Stimulated activated CD8-positive, alpha-beta memory T cell treated with anti-CD3 and anti-CD28 coated beads, Interleukin-15, amount 100 ng/mL, for 1 hour (primary cell): ENCODE data around the gene DTX3.

Source experiments
- DNase-seq: peaks from one replicate; pipeline ENCODE4 v3.0.0-alpha.2; 2020; ENCODE audit warnings: low read depth

The DTX3 gene

DNA sequence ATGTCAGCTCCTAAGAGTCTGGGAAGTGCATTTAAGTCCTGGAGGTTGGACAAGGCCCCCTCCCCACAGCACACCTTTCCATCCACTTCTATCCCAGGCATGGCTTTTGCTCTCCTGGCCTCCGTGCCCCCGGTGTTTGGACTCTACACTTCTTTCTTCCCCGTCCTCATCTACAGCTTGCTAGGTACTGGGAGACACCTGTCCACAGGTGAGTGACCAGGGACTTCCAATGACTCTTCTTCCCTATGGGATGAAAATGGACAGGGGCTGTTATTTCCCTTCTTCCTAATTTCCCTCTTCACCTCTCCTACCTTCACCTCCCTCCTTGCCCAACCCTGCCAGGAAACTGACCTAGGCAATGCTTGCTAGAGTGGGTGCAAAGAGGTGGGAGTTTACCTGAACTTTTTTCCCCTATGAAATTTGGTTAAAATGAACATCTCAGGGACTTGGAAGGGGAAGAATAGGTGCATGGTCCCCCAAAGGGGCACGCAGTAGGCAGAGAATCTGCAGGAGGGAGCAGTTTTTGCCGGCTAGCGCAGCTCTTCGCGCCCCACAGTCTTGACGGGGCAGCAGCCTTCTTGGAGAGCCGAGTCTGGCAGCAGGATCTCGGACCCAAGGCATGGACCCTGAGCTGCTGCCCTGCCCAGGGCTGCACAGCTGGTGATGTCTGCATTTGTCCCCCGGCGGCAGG, 15.8 kb downstream of the DTX3 start:
- DNase-seq = no peak

DNA sequence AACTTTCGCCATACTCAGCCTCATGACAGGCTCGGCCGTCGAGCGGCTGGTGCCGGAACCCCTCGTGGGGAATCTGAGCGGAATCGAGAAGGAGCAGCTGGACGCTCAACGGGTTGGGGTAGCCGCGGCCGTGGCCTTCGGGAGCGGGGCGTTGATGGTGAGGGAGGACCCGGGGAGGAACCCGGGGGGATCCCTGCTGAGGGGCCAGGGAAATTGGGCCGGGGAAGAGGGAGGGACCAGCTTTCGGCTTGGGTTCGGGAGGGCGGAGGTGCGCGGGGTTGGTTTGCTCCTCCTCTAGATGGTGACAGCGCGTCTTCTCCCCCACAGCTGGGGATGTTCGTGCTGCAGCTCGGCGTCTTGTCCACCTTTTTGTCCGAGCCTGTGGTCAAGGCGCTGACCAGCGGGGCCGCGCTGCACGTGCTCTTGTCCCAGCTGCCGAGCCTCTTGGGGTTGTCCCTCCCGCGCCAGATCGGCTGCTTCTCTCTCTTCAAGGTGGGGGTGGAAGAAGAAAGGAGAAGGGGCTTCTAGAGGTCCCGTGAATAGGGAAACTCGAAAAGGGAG, 16.4 kb downstream of the DTX3 start:
- DNase-seq = no peak

DNA sequence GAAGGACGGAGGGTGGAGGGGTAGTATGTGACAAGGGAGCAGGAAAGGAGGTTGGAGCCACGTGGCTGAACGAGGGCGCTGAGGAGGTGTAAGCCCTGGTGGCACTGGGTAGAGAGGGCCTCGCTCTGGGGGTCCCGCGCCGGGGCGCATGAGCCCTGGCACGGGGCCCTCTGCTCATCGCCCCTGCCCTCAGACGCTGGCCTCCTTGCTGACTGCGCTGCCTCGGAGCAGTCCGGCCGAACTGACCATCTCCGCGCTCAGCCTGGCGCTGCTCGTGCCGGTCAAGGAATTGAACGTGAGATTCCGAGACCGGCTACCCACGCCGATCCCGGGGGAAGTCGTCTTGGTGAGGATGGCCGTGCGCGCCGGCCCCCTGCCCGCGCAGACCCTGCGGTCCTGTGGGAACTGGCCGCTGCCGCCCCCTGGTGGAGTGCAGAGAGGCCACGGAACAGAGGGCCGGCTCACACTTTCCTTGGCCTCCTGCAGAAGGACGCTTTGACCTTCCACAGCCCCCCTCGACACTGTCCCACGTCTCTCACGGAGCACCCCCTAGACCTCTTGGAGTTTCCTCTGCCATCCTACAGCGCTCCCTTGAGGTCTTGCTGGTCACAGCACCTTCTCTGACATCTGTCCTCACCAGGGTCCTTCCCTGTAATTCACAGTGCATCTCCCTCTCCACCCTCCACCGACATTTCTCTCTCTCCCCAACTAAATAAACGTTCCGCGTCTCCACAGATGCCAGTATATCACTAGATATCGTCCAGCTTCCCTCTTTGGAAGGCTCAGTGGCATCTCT, 17.1 kb downstream of the DTX3 start:
- DNase-seq = no peak

DNA sequence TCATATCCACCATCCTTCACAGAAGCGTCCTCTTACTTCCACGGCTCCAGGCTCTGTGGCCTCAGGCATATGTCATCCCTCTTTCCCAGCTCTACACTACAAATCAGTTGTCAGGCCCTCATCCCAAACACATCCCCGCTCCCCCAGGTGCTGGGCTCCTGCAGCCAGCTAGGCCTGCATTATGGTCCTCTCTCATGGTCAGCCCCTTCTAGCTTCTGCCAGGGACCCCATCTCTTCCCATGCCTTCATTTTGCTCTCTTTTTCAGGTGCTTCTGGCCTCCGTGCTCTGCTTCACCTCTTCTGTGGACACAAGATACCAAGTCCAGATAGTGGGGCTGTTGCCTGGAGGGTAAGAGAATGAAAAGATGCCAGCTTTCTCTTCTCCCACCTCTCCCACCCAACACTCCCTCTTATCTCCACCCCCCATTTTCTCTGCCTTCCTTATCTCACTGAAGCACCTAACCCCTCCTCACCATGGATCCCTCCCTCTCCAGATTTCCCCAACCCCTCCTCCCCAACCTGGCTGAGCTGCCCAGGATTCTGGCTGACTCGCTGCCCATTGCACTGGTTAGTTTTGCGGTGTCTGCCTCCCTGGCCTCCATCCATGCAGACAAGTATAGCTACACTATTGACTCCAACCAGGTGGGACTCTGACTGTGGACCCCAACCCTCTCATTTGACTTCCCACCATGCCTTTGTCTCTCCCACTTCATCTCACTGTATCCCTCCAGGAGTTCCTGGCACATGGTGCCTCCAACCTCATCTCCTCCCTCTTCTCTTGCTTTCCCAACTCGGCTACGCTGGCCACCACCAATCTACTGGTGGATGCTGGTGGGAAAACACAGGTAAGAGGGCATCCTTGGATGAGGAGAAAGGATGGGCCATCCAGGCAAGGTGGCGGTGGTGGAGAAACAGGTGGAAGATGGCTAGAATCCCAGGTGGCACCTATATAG, 17.9 kb downstream of the DTX3 start:
- DNase-seq = no peak

DNA sequence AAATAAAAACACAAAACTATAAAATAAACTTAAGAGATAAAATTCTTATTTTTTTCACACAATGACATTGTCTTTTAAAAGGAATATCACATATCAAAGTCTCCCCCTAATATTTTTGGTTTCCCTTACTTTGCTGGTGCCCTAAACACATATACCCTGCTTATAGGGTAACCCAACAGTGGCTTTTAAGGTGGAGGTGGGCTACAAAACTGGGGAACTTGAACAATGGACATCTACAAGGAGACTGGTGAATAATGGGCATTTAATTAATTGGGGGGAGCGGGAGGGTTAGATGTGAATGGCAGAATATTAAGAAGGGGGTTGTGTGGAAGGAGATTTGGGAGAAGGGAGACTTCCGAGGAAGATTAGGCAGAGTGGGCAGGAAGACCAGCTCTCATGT, 18.8 kb downstream of the DTX3 start:
- DNase-seq = no peak

DNA sequence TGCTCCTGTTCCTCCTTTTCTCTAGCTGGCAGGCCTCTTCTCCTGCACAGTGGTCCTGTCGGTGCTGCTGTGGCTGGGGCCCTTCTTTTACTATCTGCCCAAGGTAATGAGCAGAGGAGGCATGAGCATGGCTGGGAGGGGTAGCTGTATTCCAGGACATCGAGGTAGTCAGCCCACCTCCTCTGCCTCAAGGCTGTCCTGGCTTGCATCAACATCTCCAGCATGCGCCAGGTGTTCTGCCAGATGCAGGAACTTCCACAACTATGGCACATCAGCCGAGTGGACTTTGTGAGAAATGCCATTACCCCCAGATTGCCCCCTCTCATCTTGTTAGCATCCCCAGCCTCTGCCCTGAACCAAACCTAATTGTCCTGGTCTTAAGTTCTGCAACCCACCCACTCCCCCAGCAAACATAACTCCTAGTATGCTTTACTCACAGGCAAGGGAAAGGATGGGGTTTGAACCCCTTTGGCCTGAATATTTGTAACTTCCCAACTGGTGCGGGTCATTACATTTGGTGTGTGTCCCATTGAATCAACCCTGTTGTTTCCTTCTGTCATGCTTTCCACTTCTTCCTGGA, 19.3 kb downstream of the DTX3 start:
- DNase-seq = no peak

DNA sequence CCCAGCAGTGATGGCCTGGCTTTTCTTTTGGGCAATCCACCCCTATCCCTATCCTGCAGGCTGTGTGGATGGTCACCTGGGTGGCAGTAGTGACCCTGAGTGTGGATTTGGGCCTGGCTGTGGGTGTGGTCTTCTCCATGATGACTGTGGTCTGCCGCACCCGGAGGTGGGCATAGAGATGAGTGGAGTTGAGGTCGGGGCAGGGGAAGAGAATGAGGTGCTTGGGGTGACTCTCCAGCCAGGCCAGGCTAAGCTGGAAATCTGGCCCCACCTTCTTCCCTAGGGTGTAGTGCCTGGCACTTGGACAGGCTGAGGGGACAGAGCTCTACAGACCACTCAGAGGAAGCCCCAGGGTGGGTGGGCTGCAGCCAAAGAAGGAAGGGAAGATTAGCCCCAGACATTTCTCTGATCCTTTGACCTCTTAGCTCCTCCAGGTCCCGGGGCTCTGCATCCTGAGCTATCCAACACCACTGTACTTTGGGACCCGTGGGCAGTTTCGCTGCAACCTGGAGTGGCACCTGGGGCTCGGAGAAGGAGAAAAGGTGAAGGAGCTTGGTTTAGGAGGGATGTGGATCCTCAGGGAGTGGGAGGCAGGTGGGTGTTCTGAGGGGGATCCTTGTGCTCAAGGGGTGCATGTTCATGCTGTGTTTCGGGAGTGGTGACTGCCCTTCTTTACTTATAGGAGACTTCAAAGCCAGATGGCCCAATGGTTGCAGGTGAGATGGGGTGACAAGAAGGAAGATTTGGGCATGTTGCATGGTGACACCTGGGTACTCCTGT, 20.0 kb downstream of the DTX3 start:
- DNase-seq = no peak

DNA sequence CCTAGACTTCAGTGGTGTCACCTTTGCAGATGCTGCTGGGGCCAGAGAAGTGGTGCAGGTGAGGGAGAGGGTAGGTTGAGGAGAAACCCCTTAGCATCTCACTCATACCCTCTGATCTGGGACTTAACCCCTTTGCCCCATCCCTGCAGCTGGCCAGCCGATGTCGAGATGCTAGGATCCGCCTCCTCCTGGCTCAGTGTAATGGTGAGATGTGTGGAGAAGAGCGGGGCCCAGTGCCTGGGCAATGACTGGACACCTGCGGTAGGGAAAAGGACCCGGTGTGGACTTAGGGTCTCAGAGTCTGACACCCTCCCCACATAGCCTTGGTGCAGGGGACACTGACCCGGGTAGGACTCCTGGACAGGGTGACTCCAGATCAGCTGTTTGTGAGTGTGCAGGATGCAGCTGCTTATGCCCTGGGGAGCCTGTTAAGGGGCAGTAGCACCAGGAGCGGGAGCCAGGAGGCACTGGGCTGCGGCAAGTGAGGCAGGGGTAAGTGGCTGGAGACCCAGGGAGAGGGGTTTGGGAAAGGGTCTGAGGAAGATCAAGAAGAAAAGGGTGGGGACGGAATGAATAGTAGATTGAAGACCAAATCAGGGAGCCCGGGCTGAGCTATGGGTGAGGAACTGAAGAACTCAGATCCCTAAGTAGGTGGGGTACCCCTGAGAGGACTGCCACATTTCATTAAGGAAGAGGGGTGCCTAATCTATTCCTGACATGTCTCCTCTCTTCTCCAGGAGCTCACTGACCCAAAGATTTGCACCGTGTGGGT, 20.8 kb downstream of the DTX3 start:
- no peak for DNase-seq

DNA sequence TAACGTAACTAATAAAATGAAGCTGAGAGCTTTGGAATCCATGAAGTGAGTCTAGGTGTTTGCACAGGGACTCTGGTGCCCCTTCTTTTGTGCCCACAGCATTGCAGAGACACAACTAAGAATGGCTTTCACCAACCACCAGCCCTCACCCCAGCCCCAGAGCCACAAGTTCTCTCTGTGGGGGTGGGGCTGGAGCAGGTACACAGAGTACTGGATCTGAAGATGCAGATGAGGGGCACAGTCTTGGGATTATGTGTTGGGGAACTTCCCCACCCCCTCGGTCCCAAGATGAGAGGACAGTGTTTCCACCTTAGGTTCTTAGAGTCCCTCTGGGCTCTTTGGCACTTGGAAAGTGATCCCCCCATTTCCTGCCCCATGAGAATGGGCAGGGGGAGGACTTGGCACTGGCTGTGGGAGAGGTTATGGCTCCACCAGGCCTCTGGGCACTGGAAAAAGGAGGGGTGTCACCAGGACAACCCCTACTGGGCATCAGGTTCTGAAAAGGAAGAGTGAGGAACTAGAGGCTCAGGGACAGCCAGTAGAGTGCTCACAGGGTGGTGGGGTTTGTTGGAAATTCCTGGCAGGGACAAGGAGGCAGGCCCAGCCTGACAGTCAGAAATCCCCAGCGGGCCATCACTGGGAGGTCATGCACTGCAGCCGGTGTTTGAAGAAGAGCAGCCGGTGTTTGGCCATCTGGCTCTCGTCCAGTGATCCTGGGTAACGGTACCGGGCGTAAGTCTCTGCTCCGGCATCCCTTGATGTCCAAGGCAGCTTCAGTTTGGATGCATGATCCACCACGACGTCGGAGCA, 21.7 kb downstream of the DTX3 start:
- DNase-seq = no peak

DNA sequence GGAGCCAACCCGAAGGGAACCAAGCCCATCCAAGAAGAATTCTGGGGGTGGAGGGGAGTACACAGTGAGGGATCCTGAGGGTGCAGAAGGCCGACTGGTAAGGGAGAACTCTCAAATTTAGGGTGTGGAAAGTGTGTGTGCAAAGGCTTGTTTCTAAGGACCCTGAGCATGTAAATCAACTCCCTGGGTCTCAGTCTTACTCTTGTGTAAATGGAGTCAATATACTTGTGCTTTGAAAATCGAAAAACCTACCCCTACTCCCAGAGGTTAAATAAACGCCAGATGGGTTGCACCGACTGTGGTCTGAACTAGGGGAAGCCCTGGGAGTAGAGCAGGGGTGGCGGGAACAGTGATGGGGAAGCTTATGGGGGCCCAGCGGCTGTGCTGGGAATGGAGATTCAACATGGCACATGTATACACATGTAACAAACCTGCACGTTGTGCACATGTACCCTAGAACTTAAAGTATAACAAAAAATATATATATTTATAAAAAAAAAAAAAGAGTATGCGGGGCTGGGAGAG, 22.4 kb downstream of the DTX3 start:
- DNase-seq = no peak

DNA sequence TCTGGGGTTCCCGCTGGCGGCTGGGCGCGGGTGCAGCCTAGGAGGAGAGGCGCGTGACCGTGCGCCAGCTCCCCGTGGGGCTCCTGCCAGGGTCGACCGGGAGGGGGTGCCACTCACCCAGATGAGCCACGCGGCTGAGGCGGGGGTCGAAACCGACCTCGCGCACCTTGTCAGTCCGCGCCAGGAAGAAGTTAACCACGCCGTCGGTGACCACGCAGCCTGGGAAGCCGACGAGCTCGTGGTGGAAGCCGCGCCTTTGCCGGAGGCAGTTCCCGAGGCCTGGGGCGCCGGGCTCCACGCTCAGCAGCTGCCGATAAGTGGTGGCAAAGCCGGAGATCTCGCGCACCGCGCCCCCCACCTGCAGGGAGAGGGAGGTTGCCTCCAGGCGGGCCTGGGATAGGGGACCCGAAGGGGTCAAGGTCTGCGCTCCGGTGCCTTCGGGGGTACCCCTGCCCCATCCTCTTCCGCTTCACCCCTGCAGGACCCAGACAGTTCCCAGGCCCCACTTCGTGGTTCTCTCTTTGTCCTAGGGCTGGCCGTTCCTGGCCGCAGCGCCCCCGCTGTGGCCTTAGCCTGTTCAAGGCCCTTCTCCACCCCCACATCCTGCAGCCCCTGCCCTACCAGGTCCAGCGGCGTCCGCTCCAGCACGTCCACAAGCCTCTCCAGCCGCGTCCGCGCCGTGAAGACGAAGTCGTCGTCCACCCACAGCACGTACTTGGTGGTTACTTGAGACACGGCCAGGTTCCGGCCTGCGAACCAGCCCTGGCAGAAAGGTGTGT, 23.1 kb downstream of the DTX3 start:
- no peak for DNase-seq

DNA sequence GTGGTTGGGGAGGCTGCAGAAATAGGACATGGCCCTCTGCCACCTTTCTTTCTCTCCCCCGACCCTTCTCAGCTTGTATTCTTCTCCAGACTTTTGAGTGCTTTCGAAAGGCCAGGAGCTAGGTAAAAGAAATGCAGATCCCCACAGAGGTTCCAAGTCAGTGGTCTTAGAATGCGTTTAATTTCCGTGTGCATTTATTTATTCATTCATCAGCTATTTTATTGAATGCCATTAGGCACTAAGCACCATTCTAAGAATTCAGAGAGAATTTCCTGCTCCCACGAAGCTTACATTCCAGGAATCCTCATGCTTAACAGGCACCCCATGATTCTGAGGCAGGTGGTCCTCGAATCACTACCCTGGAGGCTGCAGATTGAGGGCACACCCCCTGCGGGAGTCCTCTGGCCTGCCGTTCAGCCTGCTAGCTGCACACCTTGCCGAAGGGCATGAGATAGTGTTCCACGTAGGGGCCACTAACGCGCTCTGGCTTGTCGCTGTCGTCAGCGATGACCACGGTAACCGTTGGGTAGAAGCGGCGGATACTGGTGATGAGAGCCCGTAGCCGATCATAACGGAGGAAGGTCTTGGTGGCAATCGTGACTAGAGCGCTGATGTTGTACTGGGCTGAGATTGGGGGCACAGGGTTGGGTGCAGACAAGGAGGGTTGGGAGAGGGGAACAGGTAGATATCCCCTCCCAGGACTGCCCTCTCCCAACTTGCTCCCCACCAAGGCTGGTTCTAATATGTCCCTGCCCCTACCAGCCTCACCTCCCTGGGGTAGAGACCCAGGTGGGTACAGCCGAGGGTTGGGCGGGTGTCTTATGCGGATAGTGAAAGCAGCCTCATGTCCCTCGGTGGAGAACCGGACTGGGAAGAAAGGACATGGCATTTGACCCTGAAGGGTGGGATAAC, 23.9 kb downstream of the DTX3 start:
- no peak for DNase-seq

DNA sequence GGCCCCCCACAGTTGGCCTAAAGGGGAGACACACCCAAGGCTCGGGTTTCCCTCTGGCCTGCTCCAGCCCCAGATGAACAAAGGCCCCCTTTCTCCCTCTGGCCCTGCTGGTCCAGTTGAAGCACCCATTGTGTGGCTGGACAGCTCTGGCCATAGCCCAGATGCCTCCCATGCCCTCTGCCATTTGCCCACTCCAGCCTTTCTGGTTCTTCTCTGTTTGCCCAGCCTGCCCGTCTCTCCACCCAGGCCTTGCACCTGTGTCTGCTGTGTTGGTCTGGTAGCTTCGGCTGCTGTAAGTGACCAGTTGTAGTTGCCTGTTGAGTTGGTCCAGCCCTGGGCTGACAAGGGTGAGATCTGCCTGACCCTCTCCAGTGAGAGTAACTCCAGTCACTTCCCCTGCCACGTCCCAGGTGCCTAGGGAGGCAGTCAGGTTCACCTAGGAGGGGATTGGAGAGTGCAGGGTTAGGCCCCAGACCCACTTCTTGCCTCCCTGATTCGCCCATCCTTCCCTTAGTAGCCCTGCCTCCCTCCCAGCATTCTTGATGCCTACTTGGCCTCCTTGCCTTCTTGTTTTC, 25.4 kb downstream of the DTX3 start:
- DNase-seq = no peak

DNA sequence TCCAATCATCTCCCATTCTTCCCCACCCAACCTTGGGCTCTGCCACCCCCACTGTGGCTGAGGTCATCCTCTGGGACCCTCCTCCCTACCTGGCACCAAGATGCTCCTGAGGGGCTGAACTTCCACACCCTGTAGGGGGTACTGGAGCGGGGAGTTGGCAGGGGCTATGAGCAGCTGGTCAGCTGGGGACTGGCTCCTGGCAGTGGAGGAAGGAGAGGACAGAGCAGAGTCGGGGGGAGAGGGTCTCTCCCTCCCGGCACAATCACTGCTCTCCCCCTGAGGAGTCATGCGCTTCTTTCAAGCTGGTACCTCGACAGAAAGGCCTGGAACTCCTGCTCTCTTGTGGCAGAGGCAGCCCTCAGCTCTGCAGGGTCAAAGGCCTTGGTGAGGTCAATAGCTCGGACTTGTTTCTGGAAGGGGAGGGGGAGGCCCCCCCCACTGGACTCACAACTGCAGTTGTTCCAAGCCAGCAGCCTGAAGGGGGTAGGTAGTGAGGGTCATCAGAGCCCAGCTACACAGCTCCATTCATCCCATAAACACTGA, 26.3 kb downstream of the DTX3 start:
- no peak for DNase-seq

DNA sequence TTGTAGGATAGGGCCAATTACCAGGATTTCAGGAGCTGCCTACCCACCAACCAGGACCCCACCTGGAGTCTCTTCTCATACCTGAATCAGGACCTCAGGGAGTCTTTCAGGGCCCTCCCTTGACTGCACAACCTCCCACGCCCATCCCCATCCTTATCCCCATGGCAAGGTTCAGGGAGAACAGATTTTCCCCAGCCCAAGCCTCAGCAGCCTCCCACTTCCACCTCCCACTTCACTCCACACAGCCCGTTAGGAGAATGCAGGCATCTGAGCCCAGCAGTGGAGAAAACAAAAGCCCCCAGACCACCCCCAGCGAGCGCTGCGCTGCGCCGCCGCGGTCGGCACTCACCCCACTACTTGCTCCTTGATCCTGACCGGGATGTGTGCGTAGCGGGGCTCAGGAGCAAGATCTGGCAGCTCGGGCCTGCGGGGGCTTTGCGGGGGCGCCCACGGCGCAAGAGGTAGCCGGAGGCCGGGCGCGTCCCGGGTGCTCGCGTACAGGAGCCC, 27.0 kb downstream of the DTX3 start:
- no peak for DNase-seq
